HFFc6 (cell line): ENCODE results near the gene FARS2. TPM values are rescaled to one million over a fixed set of nuclear protein-coding genes. Genes with fewer than 3 reads are reported as not detected.

Experiments
- DNase-seq: peaks from one replicate; pipeline ENCODE4 v3.0.0-alpha.2; 2018
- H3K27ac Mint-ChIP-seq: 2 replicates; pipeline ENCODE4 v1.8.0; 2020; ENCODE audit warnings: mild to moderate bottlenecking, mixed read lengths
- H3K27me3 Mint-ChIP-seq: 2 replicates; pipeline ENCODE4 v1.8.0; 2021; ENCODE audit warnings: mild to moderate bottlenecking, moderate library complexity, mixed read lengths; ENCODE audit not compliant: insufficient read depth
- H3K36me3 Mint-ChIP-seq: 2 replicates; pipeline ENCODE4 v1.8.0; 2021; ENCODE audit warnings: low read depth, mixed read lengths
- H3K4me1 Mint-ChIP-seq: 2 replicates; pipeline ENCODE4 v1.8.0; 2020; ENCODE audit warnings: low read depth, mixed read lengths
- H3K4me3 Mint-ChIP-seq: 2 replicates; pipeline ENCODE4 v1.8.0; 2020; ENCODE audit warnings: mild to moderate bottlenecking, moderate library complexity, mixed read lengths
- H3K9me3 Mint-ChIP-seq: 2 replicates; pipeline ENCODE4 v1.8.0; 2020; ENCODE audit warnings: mild to moderate bottlenecking, mixed read lengths
- CTCF ChIP-seq: fragments of 200-600 bp; sonication (generic); IDR thresholded peaks from 2 replicates; pipeline ENCODE4 v1.5.0; 2021; ENCODE audit warnings: antibody characterized with exemption, mild to moderate bottlenecking
- total RNA-seq, 6 experiments: library from RNA; stranded (reverse); fragmentation: NEBNext Ultra II Directional; extraction: Animal tissue kit (Norgen Biotek cat#: 25700); gene quantifications; 2 replicates in 1 of 6; 3 replicates in 5 of 6; pipeline ENCODE4 v1.2.3, GENCODE V29; 2021

The FARS2 gene
- total RNA-seq, 6 experiments from 2014 or later = 11.5 to 16.4 (median 13.1) TPM

GRCh38 chr6:5271926-5272325, 10.6 kb downstream of the FARS2 start:
- Mint-ChIP-seq H3K4me3 (no peak overlapping the region), H3K36me3 (peaks cover 12% of the 10 kb centered on the region), H3K27ac (no peak overlapping the region), H3K27me3 (no peaks in the 10 kb centered on the region), H3K9me3 (no peaks in the 10 kb centered on the region), H3K4me1 (peaks cover 19% of the 10 kb centered on the region)
- no peak for TF ChIP-seq CTCF
- no peak for DNase-seq

- Mint-ChIP-seq H3K36me3 (peaks cover 8% of the 10 kb centered on the region; the same call in 1 of the 2 replicates), H3K4me1 (peaks cover 19% of the 10 kb centered on the region), H3K9me3 (no peaks in the 10 kb centered on the region), H3K27ac (no peak overlapping the region), H3K4me3 (no peak overlapping the region), H3K27me3 (no peaks in the 10 kb centered on the region)
- no peak for TF ChIP-seq CTCF
- no peak for DNase-seq
Measured at GRCh38 chr6:5274231-5274630, 12.9 kb downstream of the FARS2 start.

GRCh38 chr6:5275497-5275896, 14.2 kb downstream of the FARS2 start:
- Mint-ChIP-seq H3K9me3 (no peaks in the 10 kb centered on the region), H3K27me3 (no peaks in the 10 kb centered on the region), H3K27ac (no peak overlapping the region), H3K4me3 (no peak overlapping the region), H3K36me3 (peaks cover 8% of the 10 kb centered on the region; the same call in 1 of the 2 replicates), H3K4me1 (peaks cover 28% of the 10 kb centered on the region)
- TF ChIP-seq CTCF = peak; percentile 24; the same call in 1 of the 2 replicates
- DNase-seq = no peak

- no peak for TF ChIP-seq CTCF
- H3K36me3 Mint-ChIP-seq = peaks cover 8% of the 10 kb centered on the region; the same call in 1 of the 2 replicates
- no peak overlapping the region for H3K4me3 Mint-ChIP-seq
- H3K27ac Mint-ChIP-seq = no peak overlapping the region
- H3K27me3 Mint-ChIP-seq = no peaks in the 10 kb centered on the region
- no peaks in the 10 kb centered on the region for H3K9me3 Mint-ChIP-seq
- H3K4me1 Mint-ChIP-seq = peaks cover 32% of the 10 kb centered on the region
- DNase-seq = no peak
Measured at GRCh38 chr6:5276581-5276980, 15.3 kb downstream of the FARS2 start.

- Mint-ChIP-seq H3K9me3 (no peaks in the 10 kb centered on the region), H3K36me3 (peaks cover 8% of the 10 kb centered on the region; the same call in 1 of the 2 replicates), H3K4me1 (peaks cover 31% of the 10 kb centered on the region), H3K27me3 (no peaks in the 10 kb centered on the region), H3K4me3 (no peak overlapping the region), H3K27ac (no peak overlapping the region)
- TF ChIP-seq CTCF = no peak
- no peak for DNase-seq
Measured at GRCh38 chr6:5277589-5277988, 16.3 kb downstream of the FARS2 start.

GRCh38 chr6:5278047-5278446, 16.7 kb downstream of the FARS2 start:
- H3K4me3 Mint-ChIP-seq = no peak overlapping the region
- no peaks in the 10 kb centered on the region for H3K27me3 Mint-ChIP-seq
- no peak overlapping the region for H3K27ac Mint-ChIP-seq
- H3K9me3 Mint-ChIP-seq = no peaks in the 10 kb centered on the region
- TF ChIP-seq CTCF = no peak
- peaks cover 4% of the 10 kb centered on the region; the same call in 1 of the 2 replicates for H3K36me3 Mint-ChIP-seq
- no peak for DNase-seq
- peaks cover 26% of the 10 kb centered on the region for H3K4me1 Mint-ChIP-seq
